SKM-1 (cell line): ENCODE data around the gene CDC37.
"Not testable (repeated sequence)": the region's sequence is repeated elsewhere in the genome, so short reads cannot be mapped to it uniquely, and the experiment has no call there.

Experiments
- DNase-seq: peaks from one replicate; lab custom pipeline; 2025; ENCODE audit not compliant: unreplicated experiment; lab: John Stamatoyannopoulos, UW

CDC37 gene

GRCh38 chr19:10395003-10395402 is 8.3 kb downstream of the CDC37 start:
- DNase-seq: no peak

DNA sequence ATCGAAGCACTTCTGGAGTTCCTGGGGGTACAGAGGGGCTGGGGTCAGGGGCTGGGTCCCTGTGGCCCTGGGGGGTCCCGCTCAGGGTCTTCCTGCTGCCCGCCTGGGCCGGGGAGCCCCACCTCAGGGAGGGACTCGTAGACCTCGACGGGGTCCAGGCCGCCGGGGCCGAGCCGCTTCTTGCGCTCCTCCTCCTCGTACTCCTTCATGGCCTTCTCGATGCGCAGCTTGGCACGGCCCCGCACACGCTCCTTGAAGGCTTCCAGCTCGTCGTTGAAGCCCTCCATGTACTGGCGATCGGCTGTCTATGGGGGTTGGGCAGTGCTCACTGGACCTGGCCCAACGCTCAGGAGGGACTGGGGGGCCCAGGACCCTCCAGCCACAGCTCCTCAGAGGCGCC is 10.2 kb downstream of the CDC37 start:
- no peak for DNase-seq

GRCh38 chr19:10392120-10392519 is 11.2 kb downstream of the CDC37 start:
- DNase-seq: no peak

DNA sequence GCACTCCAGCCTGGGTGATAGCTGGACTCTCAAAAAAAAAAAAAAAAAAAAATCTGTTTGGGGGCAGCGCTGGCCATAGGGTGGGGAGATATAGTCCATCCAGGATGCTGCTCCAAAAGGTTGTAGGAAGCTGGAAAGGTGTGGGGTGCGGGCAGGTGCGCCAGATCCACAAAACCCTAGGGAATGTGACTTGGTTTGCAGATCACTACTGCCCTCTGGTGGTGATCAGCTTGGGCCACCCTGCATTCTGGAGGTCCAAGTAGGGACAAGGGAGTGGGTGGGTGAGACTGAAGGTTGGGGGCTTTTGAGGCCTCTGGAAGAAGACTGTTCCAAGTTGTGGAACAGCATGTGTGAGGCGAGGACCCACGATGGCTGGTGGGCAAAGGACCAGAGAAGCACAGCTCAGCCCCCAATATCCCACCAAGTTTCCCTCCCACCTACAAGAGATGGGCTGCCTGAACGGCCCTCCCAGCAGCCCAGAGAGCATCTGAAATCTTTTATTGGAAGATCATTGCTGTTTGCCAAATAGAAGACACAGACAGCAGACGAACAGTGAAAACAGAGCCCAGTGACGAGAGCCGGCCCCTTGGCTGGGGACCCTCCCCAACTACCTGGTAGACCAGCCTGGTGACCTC is 12.6 kb downstream of the CDC37 start:
- DNase-seq: no peak

GRCh38 chr19:10389863-10390262 is 13.5 kb downstream of the CDC37 start:
- DNase-seq: no peak

- DNase-seq: peak; percentile 54
These were observed 14.4 kb downstream of the CDC37 start for GRCh38 chr19:10388957-10389356.

- no peak for DNase-seq
These were observed 18.8 kb downstream of the CDC37 start for GRCh38 chr19:10384580-10384979.

- DNase-seq: not testable (repeated sequence)
These were observed 20.2 kb downstream of the CDC37 start for GRCh38 chr19:10383223-10383499.

DNA sequence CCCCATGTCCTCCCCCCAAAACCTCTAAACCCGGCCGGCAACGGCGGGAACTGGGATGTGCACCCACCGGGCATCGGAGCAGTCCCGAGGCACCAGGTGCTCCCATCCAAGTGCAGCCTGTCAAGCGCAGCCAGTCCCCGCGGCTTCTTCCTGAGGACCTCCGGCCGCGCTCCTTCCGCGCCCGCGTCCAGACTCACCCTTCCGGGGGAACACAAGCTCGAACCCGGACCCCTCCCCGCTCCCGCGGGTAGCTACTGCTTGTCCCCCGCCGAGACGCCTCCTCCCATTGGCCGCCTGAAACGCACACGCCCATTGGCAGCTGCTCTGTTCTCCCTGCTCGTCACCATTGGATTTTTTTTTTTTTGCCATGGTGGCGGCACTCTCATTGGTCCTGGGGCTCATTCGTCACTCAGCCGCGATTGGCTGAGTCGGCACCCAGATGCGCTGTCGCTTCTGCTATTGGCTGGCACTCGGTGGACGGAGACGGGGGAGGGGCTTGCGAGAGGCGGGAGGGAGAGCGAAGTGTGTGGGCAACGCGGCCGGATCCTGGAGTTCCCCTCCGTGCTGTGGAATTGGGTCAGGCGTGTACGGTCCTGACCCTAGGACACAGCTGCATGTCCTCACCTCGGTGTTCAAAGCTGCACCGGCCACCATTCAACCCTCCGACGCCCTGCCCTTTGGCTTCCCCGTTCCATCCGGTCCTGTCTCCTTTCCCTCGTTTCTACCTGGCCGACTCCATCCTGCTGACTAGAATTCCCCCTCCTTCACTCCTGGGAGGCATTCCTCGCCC is 22.8 kb downstream of the CDC37 start, which contains the start of gene TYK2:
TSS of gene TYK2 (minus strand) at position 260 of the 790 bp plus-strand sequence. CDS start 2,166 bp downstream, outside the sequence.
- peak; percentile 97 for DNase-seq

DNA sequence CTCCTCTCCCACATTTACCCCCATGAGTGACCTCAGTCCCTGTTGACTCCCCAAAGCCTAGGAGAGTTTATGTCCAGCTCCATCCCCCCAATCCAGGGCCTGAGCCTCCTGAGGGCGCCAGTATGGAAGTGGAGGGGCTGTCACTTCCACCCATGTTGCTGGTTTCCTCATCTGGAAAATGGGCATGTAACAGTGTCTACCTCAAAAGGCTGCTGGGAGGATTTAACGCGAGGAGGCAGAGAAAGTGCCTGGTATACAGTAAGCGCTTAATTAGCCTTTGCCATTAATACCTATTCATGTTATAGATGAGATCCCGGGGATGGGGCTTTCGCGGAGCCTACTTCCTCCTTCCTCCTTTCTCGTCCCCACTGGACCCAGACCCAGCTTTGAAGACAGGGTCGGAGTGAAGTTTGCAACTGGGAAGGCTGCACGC is 23.4 kb downstream of the CDC37 start:
- no peak for DNase-seq

- no peak for DNase-seq
These were observed 25.2 kb downstream of the CDC37 start for GRCh38 chr19:10378124-10378523.

DNA sequence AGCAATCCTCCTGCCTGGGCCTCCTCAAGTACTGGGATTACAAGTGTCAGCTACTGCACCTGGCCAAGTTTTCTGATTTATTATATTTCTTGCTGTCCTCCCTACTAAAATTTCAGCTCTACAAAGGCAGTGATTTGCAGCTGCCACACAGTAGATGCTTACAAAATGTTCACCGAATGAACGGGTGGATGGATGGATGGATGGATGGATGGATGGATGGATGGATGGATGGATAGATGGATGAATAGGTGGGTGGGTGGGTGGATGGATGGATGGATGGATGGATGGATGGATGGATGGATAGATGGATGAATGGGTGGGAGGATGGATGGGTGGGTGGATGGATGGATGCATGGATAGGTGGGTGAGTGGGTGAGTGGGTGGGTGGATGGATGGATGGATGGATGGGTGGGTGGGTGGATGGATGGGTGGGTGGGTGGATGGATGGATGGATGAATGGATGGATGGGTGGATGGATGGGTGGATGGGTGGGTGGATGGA is 26.2 kb downstream of the CDC37 start:
- DNase-seq: not testable (repeated sequence)

- no peak for DNase-seq
These were observed 28.4 kb downstream of the CDC37 start for GRCh38 chr19:10374931-10375330.

- DNase-seq: peak; percentile 93
These were observed 30.7 kb downstream of the CDC37 start for GRCh38 chr19:10372690-10373089.

- DNase-seq: no peak
These were observed 35.1 kb downstream of the CDC37 start for GRCh38 chr19:10368101-10368803.

GRCh38 chr19:10366950-10367512 is 36.3 kb downstream of the CDC37 start:
- not testable (repeated sequence) for DNase-seq

GRCh38 chr19:10365518-10365917 is 37.8 kb downstream of the CDC37 start:
- DNase-seq: no peak

DNA sequence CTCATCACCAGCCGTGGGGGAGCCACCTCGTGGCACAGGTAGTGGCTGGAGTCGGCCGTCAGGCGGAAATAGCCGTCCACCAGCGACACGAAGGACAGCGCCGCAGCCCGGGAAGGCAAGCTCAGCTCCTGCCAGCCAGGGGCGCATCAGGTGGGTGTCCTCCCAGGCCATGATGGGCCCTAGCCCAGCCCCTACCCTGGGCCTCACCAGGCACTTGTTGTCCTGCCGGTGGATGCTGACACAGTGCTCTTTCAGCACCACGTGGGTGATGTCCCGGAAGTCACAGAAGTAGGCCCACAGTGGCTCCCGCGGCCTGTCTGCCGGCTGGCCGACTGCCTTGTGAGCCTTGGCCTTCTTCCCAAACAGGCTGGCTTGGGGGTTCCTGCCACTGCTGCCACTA is 38.7 kb downstream of the CDC37 start:
- DNase-seq: no peak

DNA sequence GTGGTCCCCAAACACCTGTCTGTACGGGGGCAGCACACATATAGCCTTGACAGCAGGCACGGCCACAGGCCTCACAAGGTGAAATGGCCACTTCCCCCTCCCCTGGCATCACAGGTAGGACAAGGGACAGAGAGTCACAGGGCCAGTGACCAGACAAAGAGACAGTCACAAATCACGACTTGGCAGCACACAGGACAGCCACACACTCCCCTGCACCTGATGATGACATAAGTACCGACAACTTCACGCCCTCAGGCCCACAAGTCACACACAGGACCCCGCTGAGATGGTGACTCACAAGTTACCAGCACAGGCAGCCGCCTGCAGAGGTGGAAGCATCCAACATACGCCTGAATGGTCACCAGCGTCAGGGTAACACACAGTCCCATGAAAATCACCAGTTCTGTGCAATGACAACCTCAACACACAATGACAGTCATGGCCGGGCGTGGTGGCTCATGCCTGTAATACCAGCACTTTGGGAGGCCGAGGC is 39.5 kb downstream of the CDC37 start:
- no peak for DNase-seq

GRCh38 chr19:10362259-10362658 is 41.1 kb downstream of the CDC37 start:
- DNase-seq: no peak

- no peak for DNase-seq
These were observed 41.8 kb downstream of the CDC37 start for GRCh38 chr19:10361569-10362011.
